ENCODE measurements around the gene PLEKHA7.
"Not testable (repeated sequence)": the region's sequence is repeated elsewhere in the genome, so short reads cannot be mapped to it uniquely, and the experiment has no call there.

The PLEKHA7 gene

GRCh38 chr11:16905375-16905774 is 108.8 kb downstream of the PLEKHA7 start:
- DNase-seq, result no peak

GRCh38 chr11:16904761-16905160 is 109.5 kb downstream of the PLEKHA7 start:
- DNase-seq, result not testable (repeated sequence)

- DNase-seq, result no peak
Observed at GRCh38 chr11:16902781-16903378, 111.3 kb downstream of the PLEKHA7 start.

GRCh38 chr11:16902182-16902581 is 112.0 kb downstream of the PLEKHA7 start:
- DNase-seq, result peak in 1 of 2 experiments; percentile 10

GRCh38 chr11:16900491-16900890 is 113.7 kb downstream of the PLEKHA7 start:
- DNase-seq, result no peak

GRCh38 chr11:16899708-16900303 is 114.4 kb downstream of the PLEKHA7 start:
- DNase-seq, result no peak

GRCh38 chr11:16898274-16898985 is 115.8 kb downstream of the PLEKHA7 start:
- no peak for DNase-seq

- peak; percentile 27 to 53 for DNase-seq
Observed at GRCh38 chr11:16897470-16898061, 116.6 kb downstream of the PLEKHA7 start.

GRCh38 chr11:16896729-16897469 is 117.3 kb downstream of the PLEKHA7 start:
- DNase-seq, result no peak

GRCh38 chr11:16895306-16895705 is 118.9 kb downstream of the PLEKHA7 start:
- no peak for DNase-seq

- no peak for DNase-seq
Observed at GRCh38 chr11:16893456-16894066, 120.7 kb downstream of the PLEKHA7 start.

- no peak for DNase-seq
Observed at GRCh38 chr11:16891964-16892363, 122.2 kb downstream of the PLEKHA7 start.

GRCh38 chr11:16891165-16891564 is 123.0 kb downstream of the PLEKHA7 start:
- DNase-seq, result no peak

GRCh38 chr11:16890442-16890841 is 123.8 kb downstream of the PLEKHA7 start:
- no peak for DNase-seq

- no peak for DNase-seq
Observed at GRCh38 chr11:16889905-16890304, 124.3 kb downstream of the PLEKHA7 start.

- not testable (repeated sequence) for DNase-seq
Observed at GRCh38 chr11:16889010-16889409, 125.2 kb downstream of the PLEKHA7 start.

GRCh38 chr11:16887887-16888286 is 126.3 kb downstream of the PLEKHA7 start:
- not testable (repeated sequence) for DNase-seq

- DNase-seq, result peak in 1 of 2 experiments; percentile 25
Observed at GRCh38 chr11:16883174-16883573, 131.0 kb downstream of the PLEKHA7 start.

GRCh38 chr11:16881766-16882165 is 132.4 kb downstream of the PLEKHA7 start:
- DNase-seq, result no peak

- no peak for DNase-seq
Observed at GRCh38 chr11:16881074-16881709, 133.0 kb downstream of the PLEKHA7 start.

GRCh38 chr11:16880184-16880801 is 133.9 kb downstream of the PLEKHA7 start:
- no peak for DNase-seq

- DNase-seq, result no peak
Observed at GRCh38 chr11:16879690-16880089, 134.5 kb downstream of the PLEKHA7 start.

Measured in NCI-H526 (cell line).